Measurements from ENCODE around the gene LRRFIP1. TPM values are rescaled to one million over a fixed set of nuclear protein-coding genes. Genes with fewer than 3 reads are reported as not detected.
"Not testable (repeated sequence)": the region's sequence is repeated elsewhere in the genome, so short reads cannot be mapped to it uniquely, and the experiment has no call there.

Gene LRRFIP1
- total and polyA plus RNA-seq, 4 donors, result 79.7 to 194 (median 94.1) TPM

- 86 to 89% methylated on average over 9 of the region's 9 CpGs for WGBS, 2 donors
- Histone ChIP-seq H3K27ac (ENCODE audit: low read depth in 1 of 2, low read length in 1 of 2) (no peak overlapping the region), H3K36me3 (ENCODE audit: control insufficient read depth in 4 of 4, insufficient read depth in 4 of 4, low read length in 4 of 4) (no peaks in the 10 kb centered on the region), H3K9me3 (ENCODE audit: control insufficient read depth in 4 of 4, insufficient read depth in 3 of 4, low read length in 3 of 4) (peaks cover 0 to 2% (median 0%) of the 10 kb centered on the region in 4 donors), H3K9ac (ENCODE audit: insufficient read depth in 1 of 2, low read length in 2 of 2) (no peak overlapping the region), H3K27me3 (ENCODE audit: control insufficient read depth in 3 of 3, insufficient read depth in 3 of 3, low read length in 2 of 3) (no peaks in the 10 kb centered on the region), H3K4me3 (no peak overlapping the region), H3K4me1 (ENCODE audit: control insufficient read depth in 5 of 5, insufficient read depth in 5 of 5, low read length in 5 of 5) (peaks cover 3 to 11% (median 5%) of the 10 kb centered on the region in 5 donors)
- ATAC-seq (ENCODE audit: insufficient read depth, low FRiP score), result no peak
- TF ChIP-seq, protein P1, sequence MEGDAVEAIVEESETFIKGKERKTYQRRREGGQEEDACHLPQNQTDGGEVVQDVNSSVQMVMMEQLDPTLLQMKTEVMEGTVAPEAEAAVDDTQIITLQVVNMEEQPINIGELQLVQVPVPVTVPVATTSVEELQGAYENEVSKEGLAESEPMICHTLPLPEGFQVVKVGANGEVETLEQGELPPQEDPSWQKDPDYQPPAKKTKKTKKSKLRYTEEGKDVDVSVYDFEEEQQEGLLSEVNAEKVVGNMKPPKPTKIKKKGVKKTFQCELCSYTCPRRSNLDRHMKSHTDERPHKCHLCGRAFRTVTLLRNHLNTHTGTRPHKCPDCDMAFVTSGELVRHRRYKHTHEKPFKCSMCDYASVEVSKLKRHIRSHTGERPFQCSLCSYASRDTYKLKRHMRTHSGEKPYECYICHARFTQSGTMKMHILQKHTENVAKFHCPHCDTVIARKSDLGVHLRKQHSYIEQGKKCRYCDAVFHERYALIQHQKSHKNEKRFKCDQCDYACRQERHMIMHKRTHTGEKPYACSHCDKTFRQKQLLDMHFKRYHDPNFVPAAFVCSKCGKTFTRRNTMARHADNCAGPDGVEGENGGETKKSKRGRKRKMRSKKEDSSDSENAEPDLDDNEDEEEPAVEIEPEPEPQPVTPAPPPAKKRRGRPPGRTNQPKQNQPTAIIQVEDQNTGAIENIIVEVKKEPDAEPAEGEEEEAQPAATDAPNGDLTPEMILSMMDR (IDR thresholded peaks at IDR 0.05; ENCODE audit: control extremely low read depth, extremely low read depth), result no peak
- DNase-seq, result no peak
Measured at GRCh38 chr2:237604960-237605359, 22.4 kb upstream of the LRRFIP1 start.

- H3K36me3 ChIP-seq (ENCODE audit: control insufficient read depth in 4 of 4, insufficient read depth in 4 of 4, low read length in 4 of 4); H3K27ac ChIP-seq (ENCODE audit: low read depth in 1 of 2, low read length in 1 of 2); ATAC-seq (ENCODE audit: insufficient read depth, low FRiP score); H3K27me3 ChIP-seq (ENCODE audit: control insufficient read depth in 3 of 3, insufficient read depth in 3 of 3, low read length in 2 of 3); H3K9ac ChIP-seq (ENCODE audit: insufficient read depth in 1 of 2, low read length in 2 of 2); H3K4me1 ChIP-seq (ENCODE audit: control insufficient read depth in 5 of 5, insufficient read depth in 5 of 5, low read length in 5 of 5); H3K4me3 ChIP-seq; DNase-seq; H3K9me3 ChIP-seq (ENCODE audit: control insufficient read depth in 4 of 4, insufficient read depth in 3 of 4, low read length in 3 of 4): not testable (repeated sequence)
- 94 to 98% methylated on average over 4 of the region's 4 CpGs for WGBS, 2 donors
Measured at GRCh38 chr2:237606522-237606921, 20.9 kb upstream of the LRRFIP1 start.

GRCh38 chr2:237612527-237613357 is 14.6 kb upstream of the LRRFIP1 start:
- ATAC-seq (ENCODE audit: insufficient read depth, low FRiP score) (no peak), DNase-seq (no peak)
- peaks cover 16 to 40% (median 27%) of the 10 kb centered on the region in 5 donors for H3K4me1 ChIP-seq (ENCODE audit: control insufficient read depth in 5 of 5, insufficient read depth in 5 of 5, low read length in 5 of 5)
- H3K36me3 ChIP-seq (ENCODE audit: control insufficient read depth in 4 of 4, insufficient read depth in 4 of 4, low read length in 4 of 4), result no peaks in the 10 kb centered on the region
- no peak overlapping the region for H3K9ac ChIP-seq (ENCODE audit: insufficient read depth in 1 of 2, low read length in 2 of 2)
- no peak overlapping the region for H3K4me3 ChIP-seq
- H3K27me3 ChIP-seq (ENCODE audit: control insufficient read depth in 3 of 3, insufficient read depth in 3 of 3, low read length in 2 of 3), result no peaks in the 10 kb centered on the region
- 96 to 99% methylated on average over 10 of the region's 10 CpGs for WGBS, 2 donors
- TF ChIP-seq, protein P1 (IDR thresholded peaks at IDR 0.05; ENCODE audit: control extremely low read depth, extremely low read depth), result no peak
- no peaks in the 10 kb centered on the region for H3K9me3 ChIP-seq (ENCODE audit: control insufficient read depth in 4 of 4, insufficient read depth in 3 of 4, low read length in 3 of 4)
- no peak overlapping the region for H3K27ac ChIP-seq (ENCODE audit: low read depth in 1 of 2, low read length in 1 of 2)

- ATAC-seq (ENCODE audit: insufficient read depth, low FRiP score), result no peak
- no peak overlapping the region for H3K4me3 ChIP-seq
- no peaks in the 10 kb centered on the region for H3K27me3 ChIP-seq (ENCODE audit: control insufficient read depth in 3 of 3, insufficient read depth in 3 of 3, low read length in 2 of 3)
- TF ChIP-seq, protein P1 (IDR thresholded peaks at IDR 0.05; ENCODE audit: control extremely low read depth, extremely low read depth), result no peak
- no peak overlapping the region for H3K9ac ChIP-seq (ENCODE audit: insufficient read depth in 1 of 2, low read length in 2 of 2)
- DNase-seq, result no peak
- no peaks in the 10 kb centered on the region for H3K9me3 ChIP-seq (ENCODE audit: control insufficient read depth in 4 of 4, insufficient read depth in 3 of 4, low read length in 3 of 4)
- H3K4me1 ChIP-seq (ENCODE audit: control insufficient read depth in 5 of 5, insufficient read depth in 5 of 5, low read length in 5 of 5), result peaks cover 16 to 41% (median 27%) of the 10 kb centered on the region in 5 donors
- peak overlapping the region in 1 of 2 donors; percentile 61 for H3K27ac ChIP-seq (ENCODE audit: low read depth in 1 of 2, low read length in 1 of 2)
- H3K36me3 ChIP-seq (ENCODE audit: control insufficient read depth in 4 of 4, insufficient read depth in 4 of 4, low read length in 4 of 4), result no peaks in the 10 kb centered on the region
Measured at GRCh38 chr2:237613679-237614078, 13.7 kb upstream of the LRRFIP1 start.
